HEK293T (cell line): Measurements from ENCODE around the gene EPHB1.

Experiments used
- CTCF ChIA-PET: fragments of 350-600 bp; formaldehyde crosslinking; extraction: SDS; loops from one replicate; lab custom pipeline; 2021; ENCODE audit warnings: antibody characterized with exemption, inconsistent platforms; lab: Yijun Ruan, JAX
- POLR2A ChIA-PET: fragments of 350-600 bp; formaldehyde crosslinking; extraction: SDS; loops from one replicate; lab custom pipeline; 2020; ENCODE audit warnings: antibody characterized with exemption, inconsistent platforms; lab: Yijun Ruan, JAX
- DNase-seq: peaks from one replicate; pipeline ENCODE4 v3.0.0; 2012; ENCODE audit warnings: mixed read lengths; ENCODE audit errors: extremely low spot score
- ARNT ChIP-seq: fragments of 450-650 bp; IDR thresholded peaks from 2 replicates; pipeline ENCODE4 v1.6.1; 2017; ENCODE audit warnings: mild to moderate bottlenecking
- BHLHE40 ChIP-seq: fragments of 450-650 bp; IDR thresholded peaks from 2 replicates; pipeline ENCODE4 v1.6.1; 2016; ENCODE audit warnings: mild to moderate bottlenecking, moderate library complexity, borderline replicate concordance
- CTBP1 ChIP-seq: fragments of 450-650 bp; IDR thresholded peaks from 2 replicates; pipeline ENCODE4 v1.6.1; 2016; ENCODE audit warnings: borderline replicate concordance
- ELF4 ChIP-seq: fragments of 450-650 bp; IDR thresholded peaks from 2 replicates; pipeline ENCODE4 v1.6.1; 2017; ENCODE audit warnings: antibody characterized with exemption
- FOXA1 ChIP-seq: fragments of 450-650 bp; IDR thresholded peaks from 2 replicates; pipeline ENCODE4 v1.6.1; 2016; ENCODE audit warnings: mild to moderate bottlenecking
- FOXK2 ChIP-seq: fragments of 450-650 bp; IDR thresholded peaks from 2 replicates; pipeline ENCODE4 v1.6.1; 2016; ENCODE audit warnings: mild to moderate bottlenecking
- FOXM1 ChIP-seq: fragments of 450-650 bp; IDR thresholded peaks from 2 replicates; pipeline ENCODE4 v1.6.1; 2017; ENCODE audit warnings: mild to moderate bottlenecking, borderline replicate concordance
- HDGF ChIP-seq: fragments of 450-650 bp; IDR thresholded peaks from 2 replicates; pipeline ENCODE4 v1.6.1; 2017; ENCODE audit warnings: antibody characterized with exemption, borderline replicate concordance
- L3MBTL2 ChIP-seq: fragments of 450-650 bp; conservative IDR thresholded peaks from 2 replicates; pipeline ENCODE4 v1.6.1; 2016; ENCODE audit warnings: mild to moderate bottlenecking
- LEF1 ChIP-seq: fragments of 450-650 bp; IDR thresholded peaks from 2 replicates; pipeline ENCODE4 v1.6.1; 2017; ENCODE audit warnings: mild to moderate bottlenecking, borderline replicate concordance
- NFRKB ChIP-seq: fragments of 450-650 bp; IDR thresholded peaks from 2 replicates; pipeline ENCODE4 v1.6.1; 2016; ENCODE audit warnings: mild to moderate bottlenecking, moderate library complexity
- SP1 ChIP-seq: fragments of 450-650 bp; IDR thresholded peaks from 2 replicates; pipeline ENCODE4 v1.6.1; 2017
- SUZ12 ChIP-seq: fragments of 450-650 bp; IDR thresholded peaks from 2 replicates; pipeline ENCODE4 v1.6.1; 2016; ENCODE audit warnings: mild to moderate bottlenecking
- TARDBP ChIP-seq: fragments of 450-650 bp; IDR thresholded peaks from 2 replicates; pipeline ENCODE4 v1.6.1; 2016
- ZNF384 ChIP-seq: fragments of 450-650 bp; IDR thresholded peaks from 2 replicates; pipeline ENCODE4 v1.6.1; 2016
- TF ChIP-seq, protein P1 (sequence below): fragments of 450-650 bp; IDR thresholded peaks from 2 replicates; pipeline ENCODE4 v1.6.1; 2016

EPHB1 gene

GRCh38 chr3:134846084-134846483, 51.0 kb downstream of the EPHB1 start:
- TF ChIP-seq CTBP1 (no peak), NFRKB (no peak), ZNF384 (no peak), FOXM1 (no peak), SP1 (no peak), TARDBP (no peak), FOXA1 (no peak), SUZ12 (no peak), ARNT (no peak), L3MBTL2 (no peak), BHLHE40 (no peak), FOXK2 (no peak), ELF4 (no peak), HDGF (no peak)
- TF ChIP-seq, protein P1, sequence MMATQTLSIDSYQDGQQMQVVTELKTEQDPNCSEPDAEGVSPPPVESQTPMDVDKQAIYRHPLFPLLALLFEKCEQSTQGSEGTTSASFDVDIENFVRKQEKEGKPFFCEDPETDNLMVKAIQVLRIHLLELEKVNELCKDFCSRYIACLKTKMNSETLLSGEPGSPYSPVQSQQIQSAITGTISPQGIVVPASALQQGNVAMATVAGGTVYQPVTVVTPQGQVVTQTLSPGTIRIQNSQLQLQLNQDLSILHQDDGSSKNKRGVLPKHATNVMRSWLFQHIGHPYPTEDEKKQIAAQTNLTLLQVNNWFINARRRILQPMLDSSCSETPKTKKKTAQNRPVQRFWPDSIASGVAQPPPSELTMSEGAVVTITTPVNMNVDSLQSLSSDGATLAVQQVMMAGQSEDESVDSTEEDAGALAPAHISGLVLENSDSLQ: no peak
- CTCF ChIA-PET: no interaction called here
- POLR2A ChIA-PET: no interaction called here
- DNase-seq: no peak

- ChIA-PET POLR2A (no interaction called here), CTCF (no interaction called here)
- DNase-seq: no peak
- TF ChIP-seq FOXK2 (no peak), ELF4 (no peak), HDGF (no peak), LEF1 (no peak), SP1 (no peak), ARNT (no peak), FOXA1 (no peak), BHLHE40 (no peak), CTBP1 (no peak), NFRKB (no peak), L3MBTL2 (no peak), FOXM1 (no peak), ZNF384 (no peak), TARDBP (no peak), SUZ12 (no peak)
- TF ChIP-seq, protein P1: no peak
Observed at GRCh38 chr3:134846911-134847317, 51.9 kb downstream of the EPHB1 start.

DNA sequence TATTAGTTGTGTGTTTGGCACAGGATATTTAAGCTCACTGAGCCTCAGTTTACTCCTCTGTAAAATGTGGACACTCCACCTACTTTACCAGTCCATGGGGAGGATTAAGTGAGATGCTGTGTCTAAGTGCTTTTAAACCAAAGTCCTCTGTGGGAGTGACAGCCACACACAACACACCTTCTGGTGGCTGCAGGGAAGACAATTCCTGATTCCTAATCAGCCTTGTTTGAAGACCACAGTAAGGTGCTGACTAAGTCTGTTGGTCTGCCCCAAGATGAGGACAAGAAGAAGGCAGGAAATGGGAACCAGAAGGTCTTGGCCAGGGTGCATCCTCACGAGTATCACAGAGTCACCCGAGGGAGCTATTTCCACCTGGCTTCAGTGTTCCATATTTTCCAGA, 52.3 kb downstream of the EPHB1 start:
- ChIA-PET POLR2A (no interaction called here), CTCF (no interaction called here)
- TF ChIP-seq FOXA1 (no peak), BHLHE40 (no peak), L3MBTL2 (no peak), HDGF (no peak), CTBP1 (no peak), NFRKB (no peak), ZNF384 (no peak), LEF1 (no peak), ARNT (no peak), SP1 (no peak), TARDBP (no peak), FOXK2 (no peak), ELF4 (no peak), FOXM1 (no peak)
- TF ChIP-seq, protein P1: no peak
- DNase-seq: no peak

- POLR2A ChIA-PET: interaction anchor here (0.6 kb wide), 1 partner anchor 607 kb away, joined by 3 read pairs; no protein-coding TSS in a partner anchor
- no peak for TF ChIP-seq ZNF384
- TF ChIP-seq HDGF: no peak
- TF ChIP-seq, protein P1: no peak
- no peak for TF ChIP-seq SUZ12
- CTCF ChIA-PET: no interaction called here
- DNase-seq: no peak
Observed at GRCh38 chr3:134849561-134849960, 54.5 kb downstream of the EPHB1 start.

- POLR2A ChIA-PET: no interaction called here
- CTCF ChIA-PET: no interaction called here
- no peak for TF ChIP-seq LEF1
- no peak for TF ChIP-seq HDGF
- no peak for TF ChIP-seq SUZ12
- no peak for TF ChIP-seq ARNT
- no peak for TF ChIP-seq FOXA1
- no peak for TF ChIP-seq FOXK2
- no peak for TF ChIP-seq NFRKB
- TF ChIP-seq L3MBTL2: no peak
- TF ChIP-seq SP1: no peak
- TF ChIP-seq FOXM1: no peak
- TF ChIP-seq ELF4: no peak
- TF ChIP-seq CTBP1: no peak
- no peak for TF ChIP-seq TARDBP
- no peak for TF ChIP-seq BHLHE40
- no peak for TF ChIP-seq ZNF384
- TF ChIP-seq, protein P1: no peak
- no peak for DNase-seq
Observed at GRCh38 chr3:134850761-134851160, 55.7 kb downstream of the EPHB1 start.
